Effector memory CD4-positive, alpha-beta T cell (primary cell): ENCODE measurements around the gene IFNAR2.

Experiments
- DNase-seq, 3 donors: peaks; one replicate each; pipeline ENCODE4 v3.0.0-alpha.2; 2020
- H3K27ac ChIP-seq: 2 replicates; pipeline ENCODE4 v1.7.0; 2013; ENCODE audit warnings: mild to moderate bottlenecking, low read length, moderate library complexity; ENCODE audit not compliant: insufficient read depth, poor library complexity, severe bottlenecking
- H3K27me3 ChIP-seq: replicated peaks from 2 replicates; pipeline ENCODE4 v1.7.0; 2013; ENCODE audit warnings: mild to moderate bottlenecking, low read length; ENCODE audit not compliant: insufficient read depth, control insufficient read depth, poor library complexity, severe bottlenecking
- H3K36me3 ChIP-seq: 2 replicates; pipeline ENCODE4 v1.7.0; 2013; ENCODE audit warnings: mild to moderate bottlenecking, low read length, moderate library complexity; ENCODE audit not compliant: control insufficient read depth, insufficient read depth
- H3K4me1 ChIP-seq: 2 replicates; pipeline ENCODE4 v1.7.0; 2013; ENCODE audit warnings: low read length, mild to moderate bottlenecking; ENCODE audit not compliant: control insufficient read depth, insufficient read depth, poor library complexity, severe bottlenecking
- H3K4me3 ChIP-seq: 2 replicates; pipeline ENCODE4 v1.7.0; 2013; ENCODE audit warnings: low read length, low read depth, mild to moderate bottlenecking; ENCODE audit not compliant: insufficient read depth, poor library complexity, severe bottlenecking
- H3K9me3 ChIP-seq: 2 replicates; pipeline ENCODE4 v1.7.0; 2013; ENCODE audit warnings: mild to moderate bottlenecking, low read length, moderate library complexity; ENCODE audit not compliant: control insufficient read depth

Gene IFNAR2

DNA sequence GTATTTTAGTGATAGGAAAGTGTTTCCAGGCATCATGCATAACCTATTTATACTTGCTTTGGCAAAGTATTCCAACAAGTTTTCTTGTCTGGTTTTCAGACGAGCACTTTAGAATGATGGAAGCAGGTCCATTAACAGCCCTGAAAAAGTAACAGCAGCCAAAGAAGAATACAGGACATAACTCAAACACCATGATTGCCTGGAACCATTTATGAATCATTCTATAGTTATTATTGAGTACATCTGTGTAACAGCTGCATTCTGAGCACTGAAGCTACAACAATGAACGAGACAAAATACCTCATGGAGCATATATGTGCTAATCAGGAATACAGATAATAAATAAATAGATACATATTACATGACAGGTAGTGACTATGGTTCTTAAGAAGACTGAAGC lies 49.0 kb downstream of the IFNAR2 start:
- Histone ChIP-seq H3K27ac (no peak overlapping the region), H3K9me3 (no peaks in the 10 kb centered on the region), H3K27me3 (no peaks in the 10 kb centered on the region), H3K4me1 (no peaks in the 10 kb centered on the region), H3K4me3 (no peak overlapping the region), H3K36me3 (peaks cover 44% of the 10 kb centered on the region)
- no peak for DNase-seq

DNA sequence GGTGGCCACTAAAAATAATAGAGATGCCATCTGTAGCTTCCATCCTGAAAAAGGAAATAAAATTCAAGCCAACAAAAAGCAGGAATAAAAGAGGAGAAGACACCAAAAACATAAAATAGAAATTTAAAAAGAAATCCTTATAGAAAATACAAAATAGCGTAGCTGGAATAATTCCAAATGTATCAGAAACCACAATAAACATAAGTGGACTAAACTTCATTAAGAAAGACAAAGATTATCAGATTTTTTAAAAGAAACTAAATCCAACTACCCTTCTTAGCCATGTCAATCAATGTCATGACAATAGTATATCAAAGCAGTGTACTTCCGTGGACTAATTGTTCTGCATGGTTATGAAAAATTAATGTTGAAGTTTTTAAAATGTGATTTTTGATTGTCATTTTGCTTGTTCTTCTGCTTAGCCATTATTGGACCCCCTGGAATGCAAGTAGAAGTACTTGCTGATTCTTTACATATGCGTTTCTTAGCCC lies 49.6 kb downstream of the IFNAR2 start:
- no peak overlapping the region for H3K4me3 ChIP-seq
- H3K36me3 ChIP-seq: peaks cover 46% of the 10 kb centered on the region
- H3K27ac ChIP-seq: no peak overlapping the region
- H3K4me1 ChIP-seq: no peaks in the 10 kb centered on the region
- DNase-seq: no peak
- H3K27me3 ChIP-seq: no peaks in the 10 kb centered on the region
- H3K9me3 ChIP-seq: no peaks in the 10 kb centered on the region
